Ovary (tissue), 9 donors: ENCODE measurements around the gene SCRN2. TPM values are rescaled to one million over a fixed set of nuclear protein-coding genes. Genes with fewer than 3 reads are reported as not detected.

Experiments used
- DNase-seq, 5 donors: peaks; one replicate each; pipeline ENCODE4 v3.0.0-alpha.2; 2019 to 2020
- H3K27ac ChIP-seq, 2 donors: fragments of 200-600 bp; one replicate each; pipeline versions ENCODE4 v1.5.1 to v1.8.0; 2019 to 2022
- H3K27me3 ChIP-seq: fragments of 200-600 bp; one replicate; pipeline ENCODE4 v1.8.0; 2022
- H3K36me3 ChIP-seq: fragments of 200-600 bp; sonication (generic); one replicate; pipeline ENCODE4 v1.5.1; 2019
- H3K4me1 ChIP-seq: one replicate; pipeline ENCODE4 v1.8.1; 2013; ENCODE audit warnings: mild to moderate bottlenecking, moderate library complexity; ENCODE audit not compliant: insufficient read depth
- H3K4me3 ChIP-seq: fragments of 200-600 bp; sonication (generic); one replicate; pipeline ENCODE4 v1.5.1; 2017
- H3K9me3 ChIP-seq, 2 donors: fragments of 200-600 bp in 1 of 2; sonication (generic) in 1 of 2; one replicate each; pipeline versions ENCODE4 v1.5.1 to v1.8.1; 2013 to 2019; ENCODE audit warnings: mild to moderate bottlenecking in 1 of 2, moderate library complexity in 1 of 2
- CTCF ChIP-seq, 3 donors: fragments of 450-650 bp in 2 of 3; fragments of 200-600 bp in 1 of 3; IDR thresholded peaks; one replicate each; pipeline versions ENCODE4 v1.5.1 to v1.8.0; 2016 to 2022; ENCODE audit warnings: antibody characterized with exemption in 3 of 3, mild to moderate bottlenecking in 1 of 3
- EP300 ChIP-seq: sonication (generic); formaldehyde crosslinking; IDR thresholded peaks from one replicate; pipeline ENCODE4 v1.6.1; 2017; ENCODE audit warnings: antibody characterized with exemption
- POLR2A ChIP-seq: fragments of 450-650 bp; IDR thresholded peaks from one replicate; pipeline ENCODE4 v1.6.1; 2017; ENCODE audit warnings: antibody characterized with exemption, mild to moderate bottlenecking, moderate library complexity
- WGBS, 3 donors: extraction: QIAGEN DNeasy Blood & Tissue Kit in 1 of 3; methylation state at CpG; one replicate each; pipeline versions ENCODE4 v1.1.5 to v1.1.7; 2013 to 2017; 5-methylcytosine and 5-hydroxymethylcytosine counted together
- intact Hi-C, 4 donors: fragments of 100-400 bp; cut with DNase I; formaldehyde crosslinking; loops; one replicate each; pipeline versions ENCODE4 v1.11.0 to v1.15.1; 2022 to 2023
- polyA plus RNA-seq, 2 donors: library from polyadenylated mRNA; stranded (reverse); fragments of 200-250 nt in 1 of 2; fragments of 350-450 nt in 1 of 2; fragmentation: Illumina TruSeq in 1 of 2; extraction: RNeasy Lipid Tissue Mini Kit (QIAGEN cat#74804) in 1 of 2; gene quantifications; one replicate each; pipeline ENCODE4 v1.2.3, GENCODE V29; 2013 to 2014
- total RNA-seq, 7 donors: library from RNA; depleted of rRNA in 2 of 7; stranded (reverse); fragments of >200 nt in 2 of 7; fragmentation: NEBNext Ultra II Directional in 3 of 7; extraction: Animal tissue kit (Norgen Biotek cat#: 25700) in 3 of 7; gene quantifications; one replicate each; pipeline versions ENCODE4 v1.1.0 to v1.2.4, GENCODE V29; 2016 to 2023
- donor health status: DM: no; HTN: no; CAD: no; lungs with moderate emphysema.
- donor health status: DM: no; HTN: no; CAD: no.
- donor health status: Bipolar disorder and iron deficiency.
- donor health status: DM: yes; HTN: yes; CAD: no.
- donor health status: DM: no; HTN: no; CAD: no.
- donor health status: DM: yes; HTN: yes; CAD: no.

Gene SCRN2
- total and polyA plus RNA-seq, 9 donors, result 5.6 to 45.5 (median 36.8) TPM

- no peak overlapping the region for H3K27ac ChIP-seq
- H3K36me3 ChIP-seq, result no peaks in the 10 kb centered on the region
Measured at GRCh38 chr17:47810901-47811635, 30.0 kb downstream of the SCRN2 start.

GRCh38 chr17:47810200-47810821 lies 30.8 kb downstream of the SCRN2 start:
- DNase-seq, result peak in 2 of 5 donors; percentile 25 to 62
- no peak overlapping the region for H3K4me3 ChIP-seq
- no peaks in the 10 kb centered on the region for H3K36me3 ChIP-seq
- 50 to 51% (median 51%) methylated on average over 10 of the region's 10 CpGs for WGBS, 3 donors
- TF ChIP-seq CTCF (IDR thresholded peaks at IDR 0.05), result no peak
- no peak for TF ChIP-seq EP300
- TF ChIP-seq POLR2A, result no peak
- no peaks in the 10 kb centered on the region for H3K9me3 ChIP-seq
- H3K4me1 ChIP-seq, result no peaks in the 10 kb centered on the region
- H3K27me3 ChIP-seq, result no peaks in the 10 kb centered on the region
- intact Hi-C loops, result no loop called here
- H3K27ac ChIP-seq, result no peak overlapping the region

More at GRCh38 chr17:47810901-47811635, 30.0 kb downstream of the SCRN2 start:
- intact Hi-C loops, result no loop called here
- peak in 1 of 5 donors; percentile 53 for DNase-seq
- Histone ChIP-seq H3K4me3 (no peak overlapping the region), H3K4me1 (no peaks in the 10 kb centered on the region), H3K27me3 (no peaks in the 10 kb centered on the region), H3K9me3 (no peaks in the 10 kb centered on the region)
- WGBS, 3 donors, result 59 to 63% (median 61%) methylated on average over 9 of the region's 9 CpGs
- no peak for TF ChIP-seq CTCF (IDR thresholded peaks at IDR 0.05)
- no peak for TF ChIP-seq EP300
- TF ChIP-seq POLR2A, result no peak

DNA sequence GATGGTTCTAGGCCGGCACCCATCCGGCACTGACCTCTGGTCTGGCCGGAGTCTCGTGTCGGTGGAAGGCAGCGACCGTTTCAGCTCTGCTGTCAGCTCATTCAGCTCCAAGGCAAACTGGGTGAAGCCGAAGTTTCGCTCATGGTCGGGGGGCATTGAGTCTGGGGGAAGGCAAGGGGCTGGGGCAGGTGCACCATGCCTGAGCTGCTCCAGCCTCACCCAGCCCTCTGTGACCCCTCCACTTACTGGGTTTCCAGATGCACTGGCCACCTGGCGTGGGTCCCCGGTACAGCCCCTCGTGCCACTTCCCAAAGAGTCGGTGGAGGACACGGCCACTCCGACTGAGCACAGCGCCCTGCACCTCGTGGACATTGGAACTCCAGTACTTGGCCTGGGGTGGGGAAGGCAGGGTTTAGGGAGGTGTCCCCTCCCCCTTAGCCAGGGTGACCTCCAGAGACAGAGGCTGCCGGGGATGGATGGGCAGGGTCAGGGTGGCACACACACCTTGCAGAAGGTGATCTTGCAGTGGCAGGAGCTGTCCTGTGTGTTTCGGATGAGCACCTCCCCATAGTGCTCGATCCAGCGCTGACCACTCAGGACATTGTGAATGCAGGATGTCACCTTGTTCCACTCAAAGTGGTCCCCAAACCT lies 32.1 kb downstream of the SCRN2 start:
- H3K27me3 ChIP-seq, result no peaks in the 10 kb centered on the region
- no peak overlapping the region for H3K27ac ChIP-seq
- TF ChIP-seq POLR2A (no peak), EP300 (no peak), CTCF (IDR thresholded peaks at IDR 0.05) (no peak)
- no peaks in the 10 kb centered on the region for H3K4me1 ChIP-seq
- no peaks in the 10 kb centered on the region for H3K9me3 ChIP-seq
- no peaks in the 10 kb centered on the region for H3K36me3 ChIP-seq
- no peak overlapping the region for H3K4me3 ChIP-seq
- intact Hi-C loops, result no loop called here
- peak in 1 of 5 donors; percentile 24 for DNase-seq
- WGBS, 3 donors, result 92 to 94% (median 94%) methylated on average over 21 to 22 of the region's 22 CpGs

DNA sequence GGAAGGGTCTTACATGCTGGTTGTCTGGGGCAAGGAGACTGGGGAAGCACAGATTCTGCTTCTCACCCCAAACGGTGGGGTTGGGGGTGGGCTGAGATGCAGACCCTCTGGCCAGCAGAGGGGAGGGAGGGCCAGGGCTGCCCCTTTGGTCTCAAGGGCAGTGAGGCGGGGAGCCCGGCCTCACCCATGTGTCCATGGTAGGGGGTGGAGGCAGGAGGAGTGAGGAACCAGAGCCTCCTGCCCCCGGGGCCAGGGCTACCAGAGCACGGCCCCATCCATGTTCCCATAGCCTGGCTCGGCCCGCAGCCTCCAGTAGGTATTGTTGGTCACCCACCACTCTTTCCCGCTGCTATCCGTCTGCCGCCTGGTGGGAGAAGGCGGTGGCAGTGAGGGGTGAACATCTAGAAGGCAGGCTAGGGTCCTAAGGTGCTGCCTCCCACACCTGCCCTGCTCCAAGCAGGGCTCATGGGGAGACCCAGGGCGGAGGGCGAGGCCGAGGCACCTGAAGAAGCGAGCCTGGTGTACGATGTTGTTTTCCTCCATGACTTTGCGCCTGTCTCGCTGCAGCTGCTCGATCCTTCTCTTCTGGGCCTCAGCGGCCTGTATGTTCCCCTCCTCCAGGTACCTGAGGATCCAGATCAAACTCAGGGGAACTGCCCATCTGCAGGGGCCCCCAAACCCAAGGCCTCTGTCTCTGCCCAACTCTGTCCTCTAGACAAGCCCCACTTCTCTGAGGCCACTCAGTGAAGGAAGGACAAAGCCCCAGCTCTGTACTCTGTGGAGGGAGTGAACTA lies 32.8 kb downstream of the SCRN2 start:
- 86 to 92% (median 90%) methylated on average over 20 of the region's 20 CpGs for WGBS, 3 donors
- Histone ChIP-seq H3K36me3 (no peaks in the 10 kb centered on the region), H3K4me1 (no peaks in the 10 kb centered on the region), H3K9me3 (no peaks in the 10 kb centered on the region), H3K27me3 (no peaks in the 10 kb centered on the region), H3K27ac (no peak overlapping the region), H3K4me3 (no peak overlapping the region)
- intact Hi-C loops, result no loop called here
- TF ChIP-seq POLR2A (no peak), CTCF (IDR thresholded peaks at IDR 0.05) (no peak), EP300 (no peak)
- no peak for DNase-seq
